Gastrocnemius medialis (tissue), 4 donors: ENCODE measurements around the gene NOX5. TPM values are rescaled to one million over a fixed set of nuclear protein-coding genes. Genes with fewer than 3 reads are reported as not detected.

Source experiments
- ATAC-seq, 2 donors: fragments of 150-250 bp; one replicate each; pipeline ENCODE4 v1.9.1; 2016
- DNase-seq, 2 donors: peaks; one replicate each; pipeline ENCODE4 v3.0.0-alpha.2; 2019
- H3K27ac ChIP-seq, 4 donors: fragments of 200-600 bp; sonication (generic); 1 replicate in 1 of 4; 2 replicates in 3 of 4; pipeline ENCODE4 v1.5.1; 2016 to 2018; ENCODE audit warnings: mild to moderate bottlenecking in 2 of 4, moderate library complexity in 1 of 4
- H3K27me3 ChIP-seq, 3 donors: fragments of 200-600 bp; sonication (generic) in 2 of 3; 1 replicate in 1 of 3; 2 replicates in 2 of 3; pipeline versions ENCODE4 v1.5.1 to v1.6.0; 2016 to 2019; ENCODE audit warnings: mild to moderate bottlenecking in 1 of 3, moderate library complexity in 1 of 3
- H3K36me3 ChIP-seq, 2 donors: fragments of 200-600 bp; sonication (generic) in 1 of 2; one replicate each; pipeline ENCODE4 v1.5.1; 2017 to 2018
- H3K4me1 ChIP-seq, 2 donors: fragments of 200-600 bp; sonication (generic) in 1 of 2; one replicate each; pipeline ENCODE4 v1.5.1; 2016 to 2017; ENCODE audit warnings: mild to moderate bottlenecking in 2 of 2
- H3K4me3 ChIP-seq, 4 donors: fragments of 200-600 bp; sonication (generic) in 3 of 4; 1 replicate in 1 of 4; 2 replicates in 3 of 4; pipeline ENCODE4 v1.5.1; 2016 to 2019; ENCODE audit warnings: mild to moderate bottlenecking in 2 of 4
- H3K9me3 ChIP-seq, 3 donors: fragments of 200-600 bp; sonication (generic) in 2 of 3; 1 replicate in 1 of 3; 2 replicates in 2 of 3; pipeline ENCODE4 v1.5.1; 2016 to 2019
- POLR2A ChIP-seq, 2 donors: fragments of 450-650 bp; IDR thresholded peaks; one replicate each; pipeline ENCODE4 v1.6.1; 2017; ENCODE audit warnings: antibody characterized with exemption in 2 of 2, mild to moderate bottlenecking in 2 of 2, moderate library complexity in 2 of 2
- in situ Hi-C, 4 donors: fragments of 200-750 bp; cut with MboI; loops; one replicate each; pipeline versions ENCODE4 v1.15.0 to v1.8.0; 2017; ENCODE audit warnings: low sequenced_read_pairs in 4 of 4
- intact Hi-C: fragments of 100-400 bp; cut with DNase I; formaldehyde crosslinking; loops from one replicate; pipeline ENCODE4 v1.15.1; 2023; ENCODE audit warnings: low total_unique reads
- total RNA-seq, 4 donors: library from RNA; depleted of rRNA; stranded (reverse); fragments of >200 nt; gene quantifications; one replicate each; pipeline versions ENCODE4 v1.1.0 to v1.2.3, GENCODE V29; 2016
- TF ChIP-seq, protein P1 (sequence below), 5 experiments: fragments of 450-650 bp in 3 of 5; fragments of 200-600 bp in 2 of 5; sonication (generic) in 2 of 5; IDR thresholded peaks in 4 of 5; conservative IDR thresholded peaks in 1 of 5; 1 replicate in 4 of 5; 2 replicates in 1 of 5; pipeline ENCODE4 v1.5.1; 2016 to 2019; ENCODE audit warnings: antibody characterized with exemption in 5 of 5, mild to moderate bottlenecking in 3 of 5, moderate library complexity in 3 of 5

Gene NOX5
- total RNA-seq, 4 donors from 2014 or later: not detected

DNA sequence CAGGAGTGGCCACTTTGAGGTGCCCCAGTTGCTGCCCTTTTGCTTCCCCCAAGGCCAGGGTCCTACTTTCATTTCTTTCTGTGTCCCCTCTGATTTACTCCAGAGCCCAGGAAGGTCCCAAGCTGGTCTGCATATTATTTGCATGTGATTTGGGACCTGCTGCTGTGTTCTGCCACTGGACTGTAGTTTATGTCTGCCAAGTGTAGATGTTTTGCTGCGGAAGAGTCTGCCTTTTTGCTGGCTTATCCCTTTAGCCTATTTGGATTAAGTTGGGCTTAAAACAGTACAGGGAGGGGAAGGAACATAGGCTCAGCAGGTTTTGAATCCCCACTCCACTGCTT is 21.4 kb downstream of the NOX5 start:
- no peaks in the 10 kb centered on the region for H3K9me3 ChIP-seq
- ATAC-seq: no peak
- no peaks in the 10 kb centered on the region for H3K4me1 ChIP-seq
- H3K4me3 ChIP-seq: no peak overlapping the region
- TF ChIP-seq, protein P1, sequence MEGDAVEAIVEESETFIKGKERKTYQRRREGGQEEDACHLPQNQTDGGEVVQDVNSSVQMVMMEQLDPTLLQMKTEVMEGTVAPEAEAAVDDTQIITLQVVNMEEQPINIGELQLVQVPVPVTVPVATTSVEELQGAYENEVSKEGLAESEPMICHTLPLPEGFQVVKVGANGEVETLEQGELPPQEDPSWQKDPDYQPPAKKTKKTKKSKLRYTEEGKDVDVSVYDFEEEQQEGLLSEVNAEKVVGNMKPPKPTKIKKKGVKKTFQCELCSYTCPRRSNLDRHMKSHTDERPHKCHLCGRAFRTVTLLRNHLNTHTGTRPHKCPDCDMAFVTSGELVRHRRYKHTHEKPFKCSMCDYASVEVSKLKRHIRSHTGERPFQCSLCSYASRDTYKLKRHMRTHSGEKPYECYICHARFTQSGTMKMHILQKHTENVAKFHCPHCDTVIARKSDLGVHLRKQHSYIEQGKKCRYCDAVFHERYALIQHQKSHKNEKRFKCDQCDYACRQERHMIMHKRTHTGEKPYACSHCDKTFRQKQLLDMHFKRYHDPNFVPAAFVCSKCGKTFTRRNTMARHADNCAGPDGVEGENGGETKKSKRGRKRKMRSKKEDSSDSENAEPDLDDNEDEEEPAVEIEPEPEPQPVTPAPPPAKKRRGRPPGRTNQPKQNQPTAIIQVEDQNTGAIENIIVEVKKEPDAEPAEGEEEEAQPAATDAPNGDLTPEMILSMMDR (IDR thresholded peaks at IDR 0.05 in 4 of 5, conservative IDR thresholded peaks at IDR 0.05 in 1 of 5): no peak
- no peak for TF ChIP-seq POLR2A (IDR thresholded peaks at IDR 0.05)
- intact Hi-C loops (no loop called here), in situ Hi-C loops (no loop called here)
- no peaks in the 10 kb centered on the region for H3K36me3 ChIP-seq
- peaks cover 0 to 8% (median 4%) of the 10 kb centered on the region in 3 donors for H3K27me3 ChIP-seq
- no peak overlapping the region for H3K27ac ChIP-seq
- no peak for DNase-seq

DNA sequence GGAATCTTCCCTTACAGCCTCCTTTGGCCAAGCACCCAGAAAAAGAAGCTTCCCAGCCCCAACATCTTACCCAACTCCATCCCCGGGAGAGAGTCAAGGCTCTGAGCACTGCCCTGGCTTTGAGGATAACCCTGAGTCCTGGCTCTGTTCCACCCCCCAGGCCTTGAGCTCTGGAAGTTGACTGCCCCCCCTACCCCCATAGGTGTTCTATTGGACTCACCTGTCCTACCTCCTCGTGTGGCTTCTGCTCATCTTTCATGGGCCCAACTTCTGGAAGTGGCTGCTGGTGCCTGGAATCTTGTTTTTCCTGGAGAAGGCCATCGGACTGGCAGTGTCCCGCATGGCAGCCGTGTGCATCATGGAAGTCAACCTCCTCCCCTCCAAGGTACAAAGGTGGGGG is 22.3 kb downstream of the NOX5 start:
- TF ChIP-seq, protein P1 (IDR thresholded peaks at IDR 0.05 in 4 of 5, conservative IDR thresholded peaks at IDR 0.05 in 1 of 5): no peak
- TF ChIP-seq POLR2A (IDR thresholded peaks at IDR 0.05): no peak
- no peaks in the 10 kb centered on the region for H3K9me3 ChIP-seq
- H3K27ac ChIP-seq: no peak overlapping the region
- H3K36me3 ChIP-seq: no peaks in the 10 kb centered on the region
- intact Hi-C loops (no loop called here), in situ Hi-C loops (no loop called here)
- no peak for ATAC-seq
- peaks cover 0 to 8% (median 4%) of the 10 kb centered on the region in 3 donors for H3K27me3 ChIP-seq
- no peak overlapping the region for H3K4me3 ChIP-seq
- H3K4me1 ChIP-seq: no peaks in the 10 kb centered on the region
- no peak for DNase-seq

DNA sequence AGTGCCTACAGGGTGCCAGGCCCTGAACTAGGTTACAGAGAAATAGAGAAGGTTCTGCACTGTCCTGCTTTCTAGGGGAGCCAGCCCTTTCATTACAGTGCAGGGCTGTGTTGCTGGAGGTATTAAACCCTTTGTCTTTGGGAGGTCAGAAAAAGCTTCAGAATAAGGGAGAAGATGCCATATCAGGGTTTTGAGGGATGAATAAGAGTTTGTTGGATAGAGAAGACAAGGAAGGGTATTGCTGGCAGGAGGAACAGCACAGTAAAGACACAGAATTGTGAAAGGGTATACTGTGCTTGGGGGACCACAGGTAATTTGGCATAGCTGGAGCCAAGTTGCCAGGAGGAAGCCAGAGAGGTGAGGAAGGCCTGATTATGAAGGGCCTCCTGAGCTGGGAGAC is 23.0 kb downstream of the NOX5 start:
- ATAC-seq (no peak), DNase-seq (no peak)
- Histone ChIP-seq H3K27ac (no peak overlapping the region), H3K4me1 (no peaks in the 10 kb centered on the region), H3K4me3 (no peak overlapping the region), H3K27me3 (peaks cover 0 to 4% (median 2%) of the 10 kb centered on the region in 3 donors), H3K36me3 (no peaks in the 10 kb centered on the region), H3K9me3 (no peaks in the 10 kb centered on the region)
- intact Hi-C loops: no loop called here
- TF ChIP-seq POLR2A (IDR thresholded peaks at IDR 0.05): no peak
- TF ChIP-seq, protein P1 (IDR thresholded peaks at IDR 0.05 in 4 of 5, conservative IDR thresholded peaks at IDR 0.05 in 1 of 5): no peak
- in situ Hi-C loops: no loop called here

DNA sequence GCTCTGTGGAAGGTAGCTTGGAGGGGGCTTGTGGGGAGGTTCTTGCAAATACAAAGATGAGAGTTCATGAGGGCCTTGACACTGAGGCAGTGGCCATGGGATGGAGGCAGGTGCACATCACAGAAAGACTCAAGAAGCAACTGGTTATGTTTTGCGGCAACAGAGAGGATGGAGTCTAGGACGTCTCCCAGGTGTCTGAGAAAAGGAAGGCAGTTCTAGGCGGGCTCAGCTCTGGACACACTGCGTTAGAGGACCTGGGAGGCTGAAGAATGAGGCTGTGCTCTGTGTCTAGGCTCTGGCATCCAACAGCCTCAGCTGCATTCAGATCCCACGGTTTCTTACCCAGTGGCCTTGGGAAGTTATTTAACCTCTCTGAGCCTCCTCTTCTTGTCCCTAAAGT is 23.5 kb downstream of the NOX5 start:
- ATAC-seq (no peak), DNase-seq (no peak)
- TF ChIP-seq POLR2A (IDR thresholded peaks at IDR 0.05): no peak
- TF ChIP-seq, protein P1 (IDR thresholded peaks at IDR 0.05 in 4 of 5, conservative IDR thresholded peaks at IDR 0.05 in 1 of 5): no peak
- H3K4me1 ChIP-seq: no peaks in the 10 kb centered on the region
- peaks cover 0 to 4% (median 0%) of the 10 kb centered on the region in 3 donors for H3K27me3 ChIP-seq
- no peak overlapping the region for H3K27ac ChIP-seq
- H3K36me3 ChIP-seq: no peaks in the 10 kb centered on the region
- H3K9me3 ChIP-seq: no peaks in the 10 kb centered on the region
- no peak overlapping the region for H3K4me3 ChIP-seq
- intact Hi-C loops: no loop called here
- in situ Hi-C loops: no loop called here

DNA sequence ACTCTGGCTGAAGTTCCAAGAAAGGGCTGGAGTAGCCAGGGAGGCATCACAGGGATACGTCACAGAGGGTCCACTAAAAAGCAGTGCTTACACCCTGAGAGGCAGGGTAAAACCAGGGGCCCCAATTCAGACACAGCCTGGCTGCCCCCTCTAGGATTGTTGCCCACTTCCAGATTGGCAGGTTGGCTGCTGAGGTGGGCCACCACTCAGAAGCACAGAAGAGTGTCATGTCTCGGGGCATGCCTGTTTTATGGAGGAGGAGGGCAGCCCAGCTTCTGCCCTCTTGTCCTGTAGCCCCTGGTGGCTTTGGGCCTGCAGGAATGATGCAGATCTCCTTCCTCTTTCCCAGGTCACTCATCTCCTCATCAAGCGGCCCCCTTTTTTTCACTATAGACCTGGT is 24.0 kb downstream of the NOX5 start:
- DNase-seq: no peak
- in situ Hi-C loops: no loop called here
- TF ChIP-seq POLR2A (IDR thresholded peaks at IDR 0.05): no peak
- TF ChIP-seq, protein P1 (IDR thresholded peaks at IDR 0.05 in 4 of 5, conservative IDR thresholded peaks at IDR 0.05 in 1 of 5): no peak
- H3K27ac ChIP-seq: no peak overlapping the region
- intact Hi-C loops: no loop called here
- no peaks in the 10 kb centered on the region for H3K4me1 ChIP-seq
- H3K4me3 ChIP-seq: no peak overlapping the region
- H3K27me3 ChIP-seq: no peaks in the 10 kb centered on the region
- no peaks in the 10 kb centered on the region for H3K36me3 ChIP-seq
- no peaks in the 10 kb centered on the region for H3K9me3 ChIP-seq
- ATAC-seq: no peak
